Thoracic aorta (tissue), 2 donors: ENCODE measurements around the gene HIC1. TPM values are rescaled to one million over a fixed set of nuclear protein-coding genes. Genes with fewer than 3 reads are reported as not detected.

ENCODE experiments used
- ATAC-seq: fragments of 150-250 bp; one replicate; pipeline ENCODE4 v1.8.0; 2017; ENCODE audit warnings: low read depth; ENCODE audit not compliant: insufficient number of reproducible peaks, low FRiP score
- DNase-seq: peaks from one replicate; pipeline ENCODE4 v3.0.0-alpha.2; 2020; ENCODE audit warnings: low spot score
- H3K27ac ChIP-seq, 2 donors: fragments of 200-600 bp; sonication (generic); 1 replicate in 1 of 2; 2 replicates in 1 of 2; pipeline ENCODE4 v1.5.1; 2016; ENCODE audit warnings: mild to moderate bottlenecking in 2 of 2, moderate library complexity in 2 of 2
- H3K27me3 ChIP-seq: fragments of 200-600 bp; sonication (generic); replicated peaks from 2 replicates; pipeline ENCODE4 v1.6.0; 2016; ENCODE audit warnings: mild to moderate bottlenecking; ENCODE audit not compliant: insufficient read depth
- H3K36me3 ChIP-seq: fragments of 200-600 bp; sonication (generic); one replicate; pipeline ENCODE4 v1.5.1; 2016
- H3K4me1 ChIP-seq, 2 donors: fragments of 200-600 bp; sonication (generic); 1 replicate in 1 of 2; 2 replicates in 1 of 2; pipeline versions ENCODE4 v1.5.1 to v1.6.0; 2016; ENCODE audit warnings: low read depth in 2 of 2, mild to moderate bottlenecking in 1 of 2; ENCODE audit not compliant: control insufficient read depth in 1 of 2
- H3K4me3 ChIP-seq: fragments of 200-600 bp; sonication (generic); 2 replicates; pipeline ENCODE4 v1.5.1; 2016; ENCODE audit warnings: mild to moderate bottlenecking
- H3K9me3 ChIP-seq: fragments of 200-600 bp; sonication (generic); 2 replicates; pipeline ENCODE4 v1.5.1; 2016
- total RNA-seq, 2 donors: library from RNA; depleted of rRNA; stranded (reverse); fragments of >200 nt; gene quantifications; one replicate each; pipeline versions ENCODE4 v1.1.0 to v1.2.3, GENCODE V29; 2016
- TF ChIP-seq, protein P1 (sequence below): fragments of 200-600 bp; sonication (generic); IDR thresholded peaks from one replicate; pipeline ENCODE4 v1.5.1; 2019; ENCODE audit warnings: antibody characterized with exemption

Gene HIC1
- total RNA-seq, 2 donors from 2014 or later: 38.3 to 53.9 TPM

DNA sequence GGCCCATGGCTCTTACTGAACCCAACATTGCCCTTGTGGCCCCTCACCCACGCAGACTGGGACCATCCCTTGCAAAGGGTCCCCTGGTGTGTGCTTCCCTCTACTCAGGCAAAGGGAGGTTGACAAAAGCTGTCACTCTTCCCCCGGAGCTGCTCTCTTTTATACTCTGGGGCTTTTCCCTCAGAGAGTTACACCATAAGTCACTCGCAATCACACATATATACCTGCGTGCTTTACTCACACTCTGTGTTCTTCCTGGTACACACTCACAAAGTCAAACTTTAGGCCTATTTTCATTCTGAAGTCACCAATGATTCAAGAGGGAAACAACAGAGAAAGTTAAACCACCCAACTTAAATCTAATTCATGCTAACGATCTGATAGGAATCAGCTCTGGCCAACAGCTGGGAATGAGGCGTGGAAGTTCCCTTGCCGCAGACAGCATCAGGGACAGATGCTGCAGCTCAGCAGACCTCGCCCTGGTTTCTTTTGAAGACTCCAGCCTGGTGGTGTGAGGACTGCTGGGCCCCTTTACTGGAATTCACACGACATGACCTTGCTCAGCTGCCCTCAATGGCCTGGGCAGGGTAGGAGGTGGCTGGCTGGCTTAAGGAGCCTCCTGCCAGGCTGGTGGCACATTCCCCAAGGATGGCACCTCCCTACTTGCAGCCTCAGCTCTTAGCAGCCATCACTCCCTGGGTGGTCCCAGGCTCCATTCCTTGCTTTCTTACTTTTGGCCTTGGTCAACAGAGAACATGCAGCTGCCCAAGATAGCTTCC lies 27.3 kb downstream of the HIC1 start:
- peaks cover 3 to 31% of the 10 kb centered on the region in 2 donors for H3K4me1 ChIP-seq
- ATAC-seq (no peak), DNase-seq (no peak)
- H3K27me3 ChIP-seq: no peaks in the 10 kb centered on the region
- peaks cover 30% of the 10 kb centered on the region for H3K36me3 ChIP-seq
- H3K4me3 ChIP-seq: no peak overlapping the region
- no peaks in the 10 kb centered on the region for H3K9me3 ChIP-seq
- H3K27ac ChIP-seq: no peak overlapping the region
- TF ChIP-seq, protein P1, sequence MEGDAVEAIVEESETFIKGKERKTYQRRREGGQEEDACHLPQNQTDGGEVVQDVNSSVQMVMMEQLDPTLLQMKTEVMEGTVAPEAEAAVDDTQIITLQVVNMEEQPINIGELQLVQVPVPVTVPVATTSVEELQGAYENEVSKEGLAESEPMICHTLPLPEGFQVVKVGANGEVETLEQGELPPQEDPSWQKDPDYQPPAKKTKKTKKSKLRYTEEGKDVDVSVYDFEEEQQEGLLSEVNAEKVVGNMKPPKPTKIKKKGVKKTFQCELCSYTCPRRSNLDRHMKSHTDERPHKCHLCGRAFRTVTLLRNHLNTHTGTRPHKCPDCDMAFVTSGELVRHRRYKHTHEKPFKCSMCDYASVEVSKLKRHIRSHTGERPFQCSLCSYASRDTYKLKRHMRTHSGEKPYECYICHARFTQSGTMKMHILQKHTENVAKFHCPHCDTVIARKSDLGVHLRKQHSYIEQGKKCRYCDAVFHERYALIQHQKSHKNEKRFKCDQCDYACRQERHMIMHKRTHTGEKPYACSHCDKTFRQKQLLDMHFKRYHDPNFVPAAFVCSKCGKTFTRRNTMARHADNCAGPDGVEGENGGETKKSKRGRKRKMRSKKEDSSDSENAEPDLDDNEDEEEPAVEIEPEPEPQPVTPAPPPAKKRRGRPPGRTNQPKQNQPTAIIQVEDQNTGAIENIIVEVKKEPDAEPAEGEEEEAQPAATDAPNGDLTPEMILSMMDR: no peak

DNA sequence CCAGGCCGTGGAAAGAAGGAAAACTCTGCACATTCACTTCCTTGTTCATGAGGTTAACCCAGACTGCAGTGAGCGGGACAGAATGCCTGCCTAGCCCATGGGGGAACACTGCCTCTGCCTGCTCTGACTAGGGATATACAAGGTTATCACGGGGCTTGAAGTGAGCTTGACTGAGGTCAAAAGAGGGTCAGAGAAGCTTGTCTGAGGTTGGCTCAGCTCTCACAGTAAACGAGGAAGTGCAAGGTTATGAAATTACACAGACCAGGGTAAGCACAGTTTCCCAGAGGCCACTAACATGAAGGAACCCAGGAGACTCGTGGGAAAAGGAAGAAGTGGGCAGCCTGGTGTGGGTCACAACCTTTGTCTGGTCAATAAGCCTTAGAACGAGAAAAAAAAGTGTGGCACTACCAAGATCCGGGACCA lies 28.7 kb downstream of the HIC1 start:
- ATAC-seq (no peak), DNase-seq (no peak)

DNA sequence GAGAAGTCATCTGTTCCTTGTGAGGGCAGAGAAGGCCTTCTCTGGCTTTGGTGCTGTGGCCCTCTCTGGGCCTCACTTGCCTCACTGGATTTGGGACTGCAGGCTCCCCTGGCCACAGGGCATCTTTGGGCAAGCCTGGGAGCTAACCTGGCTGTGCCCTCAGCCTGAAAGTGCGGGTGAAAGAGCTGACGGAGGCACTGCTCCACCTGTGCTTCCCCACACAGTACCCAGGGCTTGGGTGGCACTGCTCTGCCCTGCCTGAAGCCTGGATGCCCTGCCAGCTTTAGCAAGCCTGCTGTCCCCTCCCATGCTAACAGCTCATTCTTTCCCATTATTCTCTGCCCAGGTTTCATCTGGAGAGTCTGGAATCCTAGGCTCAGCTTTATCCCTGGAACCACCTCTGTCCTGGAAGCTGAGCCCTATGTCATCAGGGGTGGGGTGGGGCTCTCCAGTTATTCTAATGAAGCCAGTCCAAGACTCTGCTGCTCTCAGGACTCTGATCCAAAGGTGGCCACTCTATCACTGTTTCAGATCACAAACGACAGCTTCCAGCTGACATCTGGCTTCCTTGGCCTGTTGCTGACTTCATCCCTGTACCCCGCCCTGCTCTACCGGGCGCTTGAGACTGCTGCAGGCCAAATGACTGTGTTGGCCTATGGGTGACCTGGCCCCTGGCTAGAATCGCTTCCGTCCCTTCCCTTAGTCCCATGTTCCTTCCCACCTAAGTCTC lies 29.3 kb downstream of the HIC1 start:
- TF ChIP-seq, protein P1: no peak
- no peaks in the 10 kb centered on the region for H3K27me3 ChIP-seq
- no peaks in the 10 kb centered on the region for H3K9me3 ChIP-seq
- ATAC-seq: no peak
- no peak overlapping the region for H3K4me3 ChIP-seq
- H3K27ac ChIP-seq: peak overlapping the region; percentile 24 to 45
- DNase-seq: no peak
- H3K36me3 ChIP-seq: peaks cover 18% of the 10 kb centered on the region
- H3K4me1 ChIP-seq: peaks cover 9 to 51% of the 10 kb centered on the region in 2 donors

More for the DNA sequence above, 28.7 kb downstream of the HIC1 start:
- H3K9me3 ChIP-seq: no peaks in the 10 kb centered on the region
- H3K27me3 ChIP-seq: no peaks in the 10 kb centered on the region
- H3K36me3 ChIP-seq: peaks cover 24% of the 10 kb centered on the region
- TF ChIP-seq, protein P1: no peak
- H3K4me1 ChIP-seq: peaks cover 6 to 45% of the 10 kb centered on the region in 2 donors
- H3K4me3 ChIP-seq: no peak overlapping the region
- H3K27ac ChIP-seq: peak overlapping the region; percentile 24 to 45

DNA sequence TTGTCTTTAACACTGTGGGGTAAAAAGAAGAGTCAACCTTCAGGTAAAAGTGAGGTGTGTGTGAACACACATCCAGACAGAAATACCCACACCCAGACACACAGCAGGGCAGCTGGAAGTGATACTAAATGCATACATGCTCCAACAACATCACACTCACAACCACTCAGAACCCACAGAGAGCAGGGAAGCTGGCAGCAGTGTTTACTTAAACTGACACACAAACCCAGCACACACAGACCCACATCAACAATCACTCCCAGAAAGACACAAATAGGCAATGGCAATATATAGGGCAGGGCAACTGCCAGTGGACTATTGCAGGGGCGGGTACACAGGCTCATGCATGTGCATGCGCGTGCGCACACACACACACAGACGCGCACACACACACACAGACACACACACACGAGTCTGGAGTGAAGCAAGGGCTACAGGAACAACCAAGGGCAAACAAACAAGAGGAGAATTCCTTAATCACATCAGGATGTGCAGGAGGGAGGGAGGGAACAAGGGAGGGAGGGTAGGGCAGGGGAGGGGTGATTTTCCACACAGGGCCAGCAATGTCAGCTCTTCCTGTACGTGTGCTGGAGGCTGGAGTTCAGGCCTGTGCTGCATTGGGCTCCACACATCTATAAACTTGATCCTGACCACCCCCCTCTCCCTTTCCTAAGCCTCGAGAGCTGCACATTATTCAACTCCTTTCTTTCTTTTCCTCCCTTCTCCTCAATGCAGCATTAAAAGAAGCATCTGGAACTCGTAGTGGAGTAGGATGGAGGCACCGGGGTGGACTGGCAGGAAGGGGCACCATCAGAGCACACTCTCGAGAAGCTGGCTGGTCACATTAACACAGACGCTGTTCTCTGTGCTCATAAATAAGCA lies 30.1 kb downstream of the HIC1 start:
- DNase-seq (no peak), ATAC-seq (no peak)
- peak overlapping the region; percentile 6 to 45 for H3K27ac ChIP-seq
- no peaks in the 10 kb centered on the region for H3K27me3 ChIP-seq
- H3K9me3 ChIP-seq: no peaks in the 10 kb centered on the region
- peaks cover 9 to 58% of the 10 kb centered on the region in 2 donors for H3K4me1 ChIP-seq
- H3K4me3 ChIP-seq: no peak overlapping the region
- TF ChIP-seq, protein P1: no peak
- peaks cover 17% of the 10 kb centered on the region for H3K36me3 ChIP-seq
